ENCODE measurements around the gene PTTG2.
A peak's percentile ranks its signal among the peaks of the same experiment; 100 is the strongest.

PTTG2 gene

GRCh38 chr4:37991623-37992410, 31.6 kb downstream of the PTTG2 start:
- no peak for TF ChIP-seq EZH2phosphoT487 (IDR thresholded peaks at IDR 0.05; ENCODE audit: borderline replicate concordance)
- TF ChIP-seq CTCF (conservative IDR thresholded peaks at IDR 0.05; ENCODE audit: low read length), result no peak

GRCh38 chr4:37993806-37994205, 33.6 kb downstream of the PTTG2 start:
- TF ChIP-seq EZH2phosphoT487 (IDR thresholded peaks at IDR 0.05; ENCODE audit: borderline replicate concordance) (no peak), CTCF (conservative IDR thresholded peaks at IDR 0.05; ENCODE audit: low read length) (no peak)
- Histone ChIP-seq H3K9me2 (replicated peaks; ENCODE audit: low read depth, low read length) (no peaks in the 10 kb centered on the region), H4K20me1 (ENCODE audit: insufficient read depth, low read length, poor library complexity, severe bottlenecking) (no peaks in the 10 kb centered on the region), H2AFZ (ENCODE audit: low read length) (no peak overlapping the region), H3K9me3 (ENCODE audit: insufficient read depth, low read depth, low read length) (no peaks in the 10 kb centered on the region), H3F3A (ENCODE audit: low read depth) (no peaks in the 10 kb centered on the region), H3K27me3 (ENCODE audit: insufficient read depth, low read length, poor library complexity, severe bottlenecking) (no peaks in the 10 kb centered on the region), H3K36me3 (ENCODE audit: insufficient read depth, low read length) (no peaks in the 10 kb centered on the region), H3K4me1 (ENCODE audit: insufficient read depth, low read length, poor library complexity, severe bottlenecking) (peaks cover 6% of the 10 kb centered on the region), H3K79me2 (ENCODE audit: insufficient read depth, low read length) (peaks cover 15% of the 10 kb centered on the region; the same call in 1 of the 2 replicates), H3K4me3 (ENCODE audit: low read length, poor library complexity, severe bottlenecking) (no peak overlapping the region), H3K9ac (ENCODE audit: low read depth, low read length, poor library complexity, severe bottlenecking) (no peak overlapping the region), H3K4me2 (ENCODE audit: low read depth, low read length, poor library complexity, severe bottlenecking) (no peak overlapping the region)

More at GRCh38 chr4:37991623-37992410, 31.6 kb downstream of the PTTG2 start:
- H4K20me1 ChIP-seq (ENCODE audit: insufficient read depth, low read length, poor library complexity, severe bottlenecking), result no peaks in the 10 kb centered on the region
- no peaks in the 10 kb centered on the region for H3K27me3 ChIP-seq (ENCODE audit: insufficient read depth, low read length, poor library complexity, severe bottlenecking)
- H3K4me2 ChIP-seq (ENCODE audit: low read depth, low read length, poor library complexity, severe bottlenecking), result no peak overlapping the region
- peaks cover 14% of the 10 kb centered on the region; the same call in 1 of the 2 replicates for H3K79me2 ChIP-seq (ENCODE audit: insufficient read depth, low read length)
- no peak overlapping the region for H2AFZ ChIP-seq (ENCODE audit: low read length)
- no peak overlapping the region for H3K4me3 ChIP-seq (ENCODE audit: low read length, poor library complexity, severe bottlenecking)
- H3K9ac ChIP-seq (ENCODE audit: low read depth, low read length, poor library complexity, severe bottlenecking), result no peak overlapping the region
- H3K9me2 ChIP-seq (replicated peaks; ENCODE audit: low read depth, low read length), result no peaks in the 10 kb centered on the region
- peaks cover 6% of the 10 kb centered on the region for H3K4me1 ChIP-seq (ENCODE audit: insufficient read depth, low read length, poor library complexity, severe bottlenecking)
- H3F3A ChIP-seq (ENCODE audit: low read depth), result no peaks in the 10 kb centered on the region
- H3K36me3 ChIP-seq (ENCODE audit: insufficient read depth, low read length), result no peaks in the 10 kb centered on the region
- H3K9me3 ChIP-seq (ENCODE audit: insufficient read depth, low read depth, low read length), result no peaks in the 10 kb centered on the region

- no peaks in the 10 kb centered on the region for H3F3A ChIP-seq (ENCODE audit: low read depth)
- no peaks in the 10 kb centered on the region for H3K9me2 ChIP-seq (replicated peaks; ENCODE audit: low read depth, low read length)
- TF ChIP-seq CTCF (conservative IDR thresholded peaks at IDR 0.05; ENCODE audit: low read length) (no peak), EZH2phosphoT487 (IDR thresholded peaks at IDR 0.05; ENCODE audit: borderline replicate concordance) (no peak)
- peaks cover 15% of the 10 kb centered on the region; the same call in 1 of the 2 replicates for H3K79me2 ChIP-seq (ENCODE audit: insufficient read depth, low read length)
- H3K4me2 ChIP-seq (ENCODE audit: low read depth, low read length, poor library complexity, severe bottlenecking), result no peak overlapping the region
- peak overlapping the region; percentile 0 for H3K9ac ChIP-seq (ENCODE audit: low read depth, low read length, poor library complexity, severe bottlenecking)
- no peak overlapping the region for H3K4me3 ChIP-seq (ENCODE audit: low read length, poor library complexity, severe bottlenecking)
- peaks cover 6% of the 10 kb centered on the region for H3K4me1 ChIP-seq (ENCODE audit: insufficient read depth, low read length, poor library complexity, severe bottlenecking)
- no peaks in the 10 kb centered on the region for H3K27me3 ChIP-seq (ENCODE audit: insufficient read depth, low read length, poor library complexity, severe bottlenecking)
- H4K20me1 ChIP-seq (ENCODE audit: insufficient read depth, low read length, poor library complexity, severe bottlenecking), result no peaks in the 10 kb centered on the region
- H3K9me3 ChIP-seq (ENCODE audit: insufficient read depth, low read depth, low read length), result no peaks in the 10 kb centered on the region
- no peak overlapping the region for H2AFZ ChIP-seq (ENCODE audit: low read length)
- H3K36me3 ChIP-seq (ENCODE audit: insufficient read depth, low read length), result no peaks in the 10 kb centered on the region
Observed at GRCh38 chr4:37994569-37994968, 34.4 kb downstream of the PTTG2 start.

Data from Loucy (cell line).